Sigmoid colon (tissue), 4 donors: ENCODE results near the gene CCND3.

Experiments used
- EP300 ChIP-seq, 4 donors: sonication (generic); formaldehyde crosslinking; IDR thresholded peaks; one replicate each; pipeline ENCODE4 v1.6.1; 2017; ENCODE audit warnings: antibody characterized with exemption in 4 of 4
- POLR2AphosphoS5 ChIP-seq, 4 donors: sonication (generic); formaldehyde crosslinking; IDR thresholded peaks; one replicate each; pipeline ENCODE4 v1.6.1; 2017; ENCODE audit warnings: antibody characterized with exemption in 4 of 4
- TF ChIP-seq, protein P1 (sequence below), 4 experiments: fragments of 450-650 bp in 3 of 4; fragments of 200-600 bp in 1 of 4; IDR thresholded peaks; one replicate each; pipeline ENCODE4 v1.5.1; 2016 to 2019; ENCODE audit warnings: antibody characterized with exemption in 4 of 4, mild to moderate bottlenecking in 3 of 4, moderate library complexity in 2 of 4

DNA sequence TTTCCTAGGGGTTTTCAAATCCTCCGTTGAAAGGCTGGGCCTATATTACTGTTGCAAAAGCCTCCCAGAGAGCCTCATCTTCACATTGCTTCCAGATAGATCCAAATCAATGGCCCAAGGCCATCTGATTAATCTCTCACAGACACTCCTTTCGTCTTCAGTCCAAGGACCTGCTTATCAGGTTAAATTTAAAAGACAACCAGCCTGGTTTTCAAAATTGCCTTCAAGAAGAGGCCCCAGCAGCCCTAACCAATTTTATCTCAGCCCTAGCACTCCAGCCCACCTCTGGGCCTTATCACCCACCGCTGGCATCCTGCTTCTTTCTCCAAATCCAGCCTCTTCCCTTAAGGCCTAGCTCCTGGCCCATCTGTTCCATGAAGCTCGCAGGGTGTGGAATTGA, 15.5 kb upstream of the CCND3 start:
- TF ChIP-seq, protein P1, sequence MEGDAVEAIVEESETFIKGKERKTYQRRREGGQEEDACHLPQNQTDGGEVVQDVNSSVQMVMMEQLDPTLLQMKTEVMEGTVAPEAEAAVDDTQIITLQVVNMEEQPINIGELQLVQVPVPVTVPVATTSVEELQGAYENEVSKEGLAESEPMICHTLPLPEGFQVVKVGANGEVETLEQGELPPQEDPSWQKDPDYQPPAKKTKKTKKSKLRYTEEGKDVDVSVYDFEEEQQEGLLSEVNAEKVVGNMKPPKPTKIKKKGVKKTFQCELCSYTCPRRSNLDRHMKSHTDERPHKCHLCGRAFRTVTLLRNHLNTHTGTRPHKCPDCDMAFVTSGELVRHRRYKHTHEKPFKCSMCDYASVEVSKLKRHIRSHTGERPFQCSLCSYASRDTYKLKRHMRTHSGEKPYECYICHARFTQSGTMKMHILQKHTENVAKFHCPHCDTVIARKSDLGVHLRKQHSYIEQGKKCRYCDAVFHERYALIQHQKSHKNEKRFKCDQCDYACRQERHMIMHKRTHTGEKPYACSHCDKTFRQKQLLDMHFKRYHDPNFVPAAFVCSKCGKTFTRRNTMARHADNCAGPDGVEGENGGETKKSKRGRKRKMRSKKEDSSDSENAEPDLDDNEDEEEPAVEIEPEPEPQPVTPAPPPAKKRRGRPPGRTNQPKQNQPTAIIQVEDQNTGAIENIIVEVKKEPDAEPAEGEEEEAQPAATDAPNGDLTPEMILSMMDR (IDR thresholded peaks at IDR 0.05), result no peak
- TF ChIP-seq POLR2AphosphoS5 (IDR thresholded peaks at IDR 0.05) (no peak), EP300 (IDR thresholded peaks at IDR 0.05) (no peak)
